ENCODE data around the gene ZIC4.

ZIC4 gene

DNA sequence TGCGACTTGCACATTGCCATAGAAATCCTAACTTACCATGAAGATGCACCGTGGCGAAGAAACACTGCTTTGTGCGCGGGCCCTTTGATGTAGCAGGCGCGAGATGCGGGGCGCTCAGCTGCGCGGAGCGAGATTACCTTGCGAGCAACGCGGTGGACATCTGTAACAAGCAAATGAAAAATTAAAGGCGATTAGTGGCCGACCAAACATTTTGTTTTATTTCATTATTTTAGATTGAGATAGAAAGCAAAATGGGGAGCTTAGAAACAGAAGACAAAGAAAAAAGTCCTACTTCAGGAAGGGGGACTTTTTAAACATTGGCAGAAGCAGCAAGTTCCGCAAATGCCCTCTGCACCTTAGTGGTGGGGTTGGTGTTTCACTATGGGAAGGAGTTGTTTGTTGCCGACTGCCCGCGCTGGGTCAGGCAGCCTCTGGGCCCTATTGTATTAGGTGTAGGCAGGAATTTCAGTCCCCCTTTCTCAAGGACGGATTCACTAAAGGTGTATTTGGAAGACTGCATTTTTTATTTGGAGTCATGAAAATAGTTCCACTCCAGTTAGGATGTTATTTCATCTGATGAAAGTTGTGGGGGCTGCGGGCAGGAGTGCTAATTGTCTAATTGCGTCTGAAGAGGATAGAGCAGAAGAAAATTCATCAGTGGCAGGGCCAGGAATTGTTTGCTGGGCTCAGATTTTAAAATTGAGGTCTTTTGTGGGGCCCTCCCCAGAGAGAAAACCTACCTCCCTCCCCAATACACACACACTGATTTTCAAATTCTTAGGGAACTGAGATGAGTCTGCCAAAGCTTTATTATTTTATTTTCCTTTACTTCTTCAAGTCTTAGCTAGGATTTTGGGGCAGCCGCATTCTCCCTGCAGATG, 17.4 kb downstream of the ZIC4 start:
- no peak for DNase-seq

- DNase-seq, result no peak
Observed at GRCh38 chr3:147387885-147388699, 18.3 kb downstream of the ZIC4 start.

GRCh38 chr3:147387291-147387884, 19.0 kb downstream of the ZIC4 start:
- no peak for DNase-seq

- DNase-seq, result no peak
Observed at GRCh38 chr3:147385059-147386012, 21.0 kb downstream of the ZIC4 start.

- DNase-seq, result no peak
Observed at GRCh38 chr3:147384210-147385058, 21.9 kb downstream of the ZIC4 start.

DNA sequence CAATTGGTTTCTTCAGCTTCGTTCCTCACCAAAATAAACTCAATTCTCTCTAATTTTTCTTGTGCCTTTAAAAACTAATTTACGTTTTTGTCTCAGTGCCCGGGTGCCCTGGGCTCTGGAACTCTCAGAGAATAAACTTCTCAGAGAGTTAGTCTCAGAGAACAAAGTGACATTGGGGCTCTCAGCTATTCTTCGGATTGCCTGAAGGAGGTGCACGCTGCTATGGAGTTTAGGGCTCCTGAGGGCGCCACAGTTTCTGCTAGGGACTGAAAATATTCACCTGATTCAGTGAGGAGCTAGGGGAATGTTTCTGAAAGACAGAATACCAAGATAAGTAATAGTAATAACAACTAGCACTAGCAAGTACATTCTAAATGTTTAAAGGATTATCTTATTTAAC, 22.7 kb downstream of the ZIC4 start:
- DNase-seq, result no peak

GRCh38 chr3:147381596-147381995, 24.7 kb downstream of the ZIC4 start:
- no peak for DNase-seq

DNA sequence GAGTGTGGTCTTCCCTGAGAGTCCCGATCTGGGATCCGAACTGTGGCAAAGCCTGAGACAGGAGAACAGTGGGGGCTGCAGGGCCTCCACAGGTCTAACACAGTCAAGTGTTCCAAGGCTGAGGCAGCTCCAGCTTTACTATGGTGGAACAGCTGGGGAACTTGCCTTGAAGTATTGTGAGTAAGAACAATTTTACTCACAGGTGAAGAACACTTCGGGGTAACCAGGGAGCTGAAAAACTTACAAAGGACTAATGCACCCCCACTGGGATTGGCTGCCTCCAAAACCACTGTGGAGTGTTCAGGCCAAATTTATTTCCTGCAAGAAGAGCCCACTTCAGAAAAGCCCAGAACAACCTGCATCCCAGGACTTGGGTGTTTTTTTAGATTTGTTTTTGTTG, 25.4 kb downstream of the ZIC4 start:
- no peak for DNase-seq

DNA sequence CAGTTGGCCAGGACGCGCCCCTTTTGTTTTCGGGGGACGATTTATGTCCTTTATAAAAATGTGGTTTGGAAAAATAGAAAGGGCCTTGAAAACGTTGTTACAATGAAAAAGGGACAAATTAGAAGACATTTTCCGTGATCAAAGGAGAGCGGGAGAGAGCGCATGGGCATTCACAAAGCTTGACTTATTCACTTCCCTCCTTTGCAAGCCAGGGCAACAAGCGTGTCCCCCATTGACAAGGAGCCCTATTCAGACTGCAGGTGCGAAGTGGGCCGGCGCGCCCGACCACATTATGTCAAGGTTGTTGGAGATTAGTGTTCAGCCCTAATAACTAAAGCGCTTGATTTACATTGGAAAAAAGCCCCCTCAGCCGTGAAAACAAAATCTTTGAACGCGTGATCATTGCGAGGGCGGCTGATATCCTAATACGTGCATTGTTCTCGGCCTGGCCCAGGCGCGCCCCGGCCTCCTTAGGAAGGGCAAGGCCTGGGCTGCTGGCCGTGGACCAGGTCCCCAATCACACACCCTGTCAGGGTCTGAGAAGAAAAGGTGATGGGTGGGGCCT, 25.9 kb downstream of the ZIC4 start:
- DNase-seq, result no peak

DNA sequence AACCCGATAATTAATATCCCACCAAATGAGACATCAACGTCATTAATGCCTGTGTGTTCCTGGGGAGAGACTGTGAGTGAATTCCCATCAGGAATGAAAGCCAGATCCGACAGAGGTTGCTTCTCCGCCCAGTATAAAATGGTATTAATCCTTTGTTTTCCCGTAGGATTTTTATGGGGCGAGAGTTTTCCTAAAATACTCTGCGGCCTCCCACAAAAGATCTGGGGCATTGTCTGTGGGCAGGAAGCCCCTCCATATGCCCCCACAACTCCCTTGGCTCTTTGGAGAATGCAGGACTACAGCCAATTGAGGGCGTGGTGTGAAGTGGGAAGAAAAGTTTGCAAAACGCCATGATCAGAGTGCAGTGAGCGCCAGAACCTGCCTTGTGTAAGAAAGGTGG, 26.7 kb downstream of the ZIC4 start:
- DNase-seq, result no peak

DNA sequence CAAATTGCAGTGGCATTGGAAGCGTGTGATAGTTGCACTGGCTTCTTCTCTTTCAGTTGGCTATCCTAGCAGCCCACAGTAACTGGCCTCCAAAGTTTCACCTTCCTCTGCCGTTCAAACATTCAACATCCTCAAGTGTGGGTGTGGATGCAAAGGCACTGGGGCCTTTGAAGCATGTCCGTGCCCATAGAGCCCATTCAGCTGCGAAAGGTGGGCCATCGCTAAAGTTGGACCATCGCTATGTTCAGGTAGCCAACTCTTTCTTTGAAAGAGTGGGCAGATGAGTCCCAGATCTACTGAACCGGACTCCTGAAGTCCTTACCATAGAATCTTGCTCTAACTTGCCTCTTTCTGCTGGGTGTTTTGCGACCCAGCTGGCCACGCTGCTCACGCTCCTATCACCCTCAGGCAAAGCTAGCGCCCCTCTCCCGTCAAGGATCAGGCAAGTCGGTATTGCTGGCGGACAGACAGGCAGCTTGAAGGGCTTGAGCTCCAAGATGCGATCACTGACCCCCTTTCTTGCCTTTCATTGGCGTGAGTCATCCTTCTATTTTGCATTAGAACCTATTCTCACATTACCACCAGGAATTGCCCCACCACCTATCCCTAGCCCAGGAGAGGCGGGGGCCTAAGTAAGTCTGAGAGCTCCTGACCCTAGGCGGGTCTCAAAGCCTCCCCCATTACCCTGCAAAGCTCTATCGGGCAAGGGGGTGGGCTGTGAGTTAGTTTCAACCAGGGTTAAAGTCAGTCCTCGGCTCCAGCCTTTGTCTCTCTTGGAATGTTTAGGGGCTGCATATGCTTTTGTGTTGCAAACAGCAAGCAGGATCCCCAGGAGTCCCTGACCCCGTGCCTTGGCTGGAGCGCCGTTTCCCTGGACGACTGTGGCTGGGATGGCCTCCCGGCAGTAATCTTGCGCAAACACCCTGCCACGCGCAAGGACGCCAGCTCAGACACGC, 28.7 kb downstream of the ZIC4 start:
- no peak for DNase-seq

- DNase-seq, result no peak
Observed at GRCh38 chr3:147373301-147373700, 33.0 kb downstream of the ZIC4 start.

DNA sequence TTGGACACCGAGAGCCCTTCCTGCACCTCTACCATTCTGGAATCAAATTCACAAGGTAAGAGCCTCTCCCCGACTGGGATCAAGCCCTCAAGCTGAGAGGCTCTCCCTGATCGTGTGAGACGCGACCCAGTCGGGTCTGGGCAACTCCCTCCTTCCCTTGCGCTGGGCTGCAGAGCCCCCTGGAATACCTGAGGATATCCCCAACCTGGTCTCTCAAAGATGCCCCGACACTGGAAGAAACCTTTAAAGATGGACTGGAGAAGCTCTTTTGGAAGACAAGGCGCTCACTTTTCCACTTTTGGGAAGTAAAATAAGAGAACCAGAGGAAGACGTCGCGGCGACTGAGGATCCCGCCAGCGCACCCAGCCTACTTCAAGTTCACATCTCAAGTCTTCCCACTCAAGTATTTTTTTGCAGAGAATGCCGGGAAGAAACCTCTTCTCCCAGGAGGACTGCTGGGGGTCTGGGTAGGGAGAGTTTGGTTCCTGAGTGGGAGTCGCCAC, 33.8 kb downstream of the ZIC4 start:
- DNase-seq, result no peak

- DNase-seq, result no peak
Observed at GRCh38 chr3:147371771-147372340, 34.5 kb downstream of the ZIC4 start.

- no peak for DNase-seq
Observed at GRCh38 chr3:147371140-147371539, 35.2 kb downstream of the ZIC4 start.

- no peak for DNase-seq
Observed at GRCh38 chr3:147370349-147370748, 36.0 kb downstream of the ZIC4 start.

GRCh38 chr3:147369661-147370123, 36.7 kb downstream of the ZIC4 start:
- DNase-seq, result no peak

- DNase-seq, result no peak
Observed at GRCh38 chr3:147369231-147369630, 37.1 kb downstream of the ZIC4 start.

DNA sequence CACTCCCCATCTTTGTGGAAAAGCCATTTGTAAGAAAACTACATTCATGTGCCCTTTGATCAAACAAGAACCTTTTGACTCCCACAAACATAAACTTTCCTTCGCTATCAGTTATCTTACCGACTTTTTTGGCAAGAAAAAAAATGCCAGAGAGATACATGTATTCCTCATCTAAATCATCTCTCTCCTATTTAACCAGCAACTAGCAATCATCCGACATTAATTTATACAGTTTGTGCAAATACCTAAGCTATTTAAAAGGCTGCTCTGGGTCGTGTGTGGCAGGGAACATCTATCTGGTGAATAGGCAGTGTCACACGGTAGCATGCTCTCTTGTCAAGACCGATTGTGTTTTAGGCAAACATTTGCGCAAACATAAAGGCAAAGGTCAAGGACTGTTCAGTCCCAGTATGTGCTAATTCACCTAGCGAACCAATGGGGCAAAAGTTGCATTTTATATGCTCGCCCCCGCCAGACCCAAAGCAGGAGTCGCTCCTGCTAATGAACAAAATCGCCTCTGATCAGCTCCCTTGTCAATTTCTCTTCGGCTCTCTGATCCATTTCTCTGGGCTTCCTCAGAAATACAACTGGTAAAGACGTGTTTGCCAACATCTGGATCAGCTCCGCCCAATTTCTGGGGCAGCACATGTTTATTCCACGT, 37.7 kb downstream of the ZIC4 start:
- DNase-seq, result no peak

All from NCI-H774 (cell line).